ENCODE measurements around the gene FMN1.

DNA sequence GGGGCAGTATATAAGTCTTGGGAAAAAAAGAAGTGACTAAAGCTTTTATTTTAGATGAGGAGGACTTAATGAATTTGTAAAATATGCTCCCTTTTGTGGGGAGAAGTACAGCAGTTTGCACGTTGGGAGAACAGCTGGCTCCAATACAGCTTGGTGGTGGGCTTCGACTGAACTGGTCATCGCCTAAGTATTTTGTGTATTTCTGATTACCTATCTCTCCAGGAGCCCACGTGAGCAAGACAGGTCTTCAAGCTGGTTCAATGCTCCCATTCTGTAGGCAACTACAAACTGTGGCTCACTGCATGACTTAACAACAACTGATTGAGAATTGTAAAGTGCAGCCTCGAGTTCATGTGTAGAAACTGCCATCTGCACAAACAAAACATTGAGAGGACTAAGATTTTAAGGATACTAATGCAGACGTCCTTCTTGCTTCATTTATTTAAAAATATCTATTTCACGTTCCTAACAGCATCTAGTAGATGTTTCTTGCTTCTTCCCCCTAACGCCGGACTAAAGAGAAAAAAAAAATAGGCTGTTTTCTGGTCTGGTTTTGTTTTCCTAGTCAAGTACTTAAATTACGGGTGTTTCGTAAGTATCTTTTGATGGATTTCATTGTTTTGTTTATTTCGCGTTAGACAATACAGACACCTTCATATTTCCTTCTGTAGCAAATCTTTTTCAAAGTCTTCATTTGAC lies 478.1 kb downstream of the FMN1 start:
- TF ChIP-seq BHLHE40 (IDR thresholded peaks at IDR 0.05; ENCODE audit: low read depth, low read length): no peak
- TF ChIP-seq TP53 (CRISPR knock-in tag; IDR thresholded peaks at IDR 0.05): no peak
- TF ChIP-seq POLR2AphosphoS2 (conservative IDR thresholded peaks at IDR 0.05; ENCODE audit: low read length): no peak
- TF ChIP-seq, protein P1, sequence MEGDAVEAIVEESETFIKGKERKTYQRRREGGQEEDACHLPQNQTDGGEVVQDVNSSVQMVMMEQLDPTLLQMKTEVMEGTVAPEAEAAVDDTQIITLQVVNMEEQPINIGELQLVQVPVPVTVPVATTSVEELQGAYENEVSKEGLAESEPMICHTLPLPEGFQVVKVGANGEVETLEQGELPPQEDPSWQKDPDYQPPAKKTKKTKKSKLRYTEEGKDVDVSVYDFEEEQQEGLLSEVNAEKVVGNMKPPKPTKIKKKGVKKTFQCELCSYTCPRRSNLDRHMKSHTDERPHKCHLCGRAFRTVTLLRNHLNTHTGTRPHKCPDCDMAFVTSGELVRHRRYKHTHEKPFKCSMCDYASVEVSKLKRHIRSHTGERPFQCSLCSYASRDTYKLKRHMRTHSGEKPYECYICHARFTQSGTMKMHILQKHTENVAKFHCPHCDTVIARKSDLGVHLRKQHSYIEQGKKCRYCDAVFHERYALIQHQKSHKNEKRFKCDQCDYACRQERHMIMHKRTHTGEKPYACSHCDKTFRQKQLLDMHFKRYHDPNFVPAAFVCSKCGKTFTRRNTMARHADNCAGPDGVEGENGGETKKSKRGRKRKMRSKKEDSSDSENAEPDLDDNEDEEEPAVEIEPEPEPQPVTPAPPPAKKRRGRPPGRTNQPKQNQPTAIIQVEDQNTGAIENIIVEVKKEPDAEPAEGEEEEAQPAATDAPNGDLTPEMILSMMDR (IDR thresholded peaks at IDR 0.05): no peak
- TF ChIP-seq RFX5 (IDR thresholded peaks at IDR 0.05): no peak
- no peak for TF ChIP-seq RAD21 (conservative IDR thresholded peaks at IDR 0.05 in 1 of 2, IDR thresholded peaks at IDR 0.05 in 1 of 2)
- TF ChIP-seq, protein P2, sequence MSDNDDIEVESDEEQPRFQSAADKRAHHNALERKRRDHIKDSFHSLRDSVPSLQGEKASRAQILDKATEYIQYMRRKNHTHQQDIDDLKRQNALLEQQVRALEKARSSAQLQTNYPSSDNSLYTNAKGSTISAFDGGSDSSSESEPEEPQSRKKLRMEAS (IDR thresholded peaks at IDR 0.05): no peak
- TF ChIP-seq POLR2A (IDR thresholded peaks at IDR 0.05; ENCODE audit: low read length): no peak
- TF ChIP-seq CBX2 (IDR thresholded peaks at IDR 0.05; ENCODE audit: borderline replicate concordance, low read depth): no peak

All from A549 (cell line).